NCI-H146 (cell line): ENCODE results near the gene KLHL35.

Source experiments
- DNase-seq: peaks from one replicate; lab custom pipeline; 2025; lab: John Stamatoyannopoulos, UW

Gene KLHL35

GRCh38 chr11:75440960-75441803, 8.2 kb upstream of the KLHL35 start:
- no peak for DNase-seq

- no peak for DNase-seq
These were observed 6.6 kb upstream of the KLHL35 start for GRCh38 chr11:75439495-75440120.

- no peak for DNase-seq
These were observed 6.0 kb upstream of the KLHL35 start for GRCh38 chr11:75439026-75439425.

- DNase-seq: no peak
These were observed 5.1 kb upstream of the KLHL35 start for GRCh38 chr11:75437966-75438659.

GRCh38 chr11:75436806-75437205, 3.8 kb upstream of the KLHL35 start:
- DNase-seq: no peak

- no peak for DNase-seq
These were observed 2.5 kb upstream of the KLHL35 start for GRCh38 chr11:75435571-75435925.

GRCh38 chr11:75434886-75435570, 2.0 kb upstream of the KLHL35 start:
- DNase-seq: no peak

GRCh38 chr11:75434051-75434450, 1.0 kb upstream of the KLHL35 start:
- no peak for DNase-seq

GRCh38 chr11:75433443-75433842, 440 bp upstream of the KLHL35 start:
- DNase-seq: no peak

- no peak for DNase-seq
These were observed 1.2 kb downstream of the KLHL35 start for GRCh38 chr11:75431533-75432525.

GRCh38 chr11:75430714-75431532, 2.1 kb downstream of the KLHL35 start:
- peak; percentile 48 for DNase-seq

- peak; percentile 83 for DNase-seq
These were observed 2.9 kb downstream of the KLHL35 start for GRCh38 chr11:75429902-75430713.

- no peak for DNase-seq
These were observed 3.4 kb downstream of the KLHL35 start for GRCh38 chr11:75429641-75429901.

GRCh38 chr11:75428989-75429640, 3.9 kb downstream of the KLHL35 start:
- no peak for DNase-seq

GRCh38 chr11:75428281-75428724, 4.7 kb downstream of the KLHL35 start:
- no peak for DNase-seq

- DNase-seq: no peak
These were observed 5.8 kb downstream of the KLHL35 start for GRCh38 chr11:75427181-75427580.

GRCh38 chr11:75426720-75427086, 6.3 kb downstream of the KLHL35 start:
- no peak for DNase-seq

GRCh38 chr11:75425422-75425821, 7.6 kb downstream of the KLHL35 start:
- DNase-seq: no peak

- DNase-seq: no peak
These were observed 8.6 kb downstream of the KLHL35 start for GRCh38 chr11:75424396-75424795.
